ENCODE results near the gene RAB3B.
A peak's percentile ranks its signal among the peaks of the same experiment; 100 is the strongest.

Gene RAB3B

DNA sequence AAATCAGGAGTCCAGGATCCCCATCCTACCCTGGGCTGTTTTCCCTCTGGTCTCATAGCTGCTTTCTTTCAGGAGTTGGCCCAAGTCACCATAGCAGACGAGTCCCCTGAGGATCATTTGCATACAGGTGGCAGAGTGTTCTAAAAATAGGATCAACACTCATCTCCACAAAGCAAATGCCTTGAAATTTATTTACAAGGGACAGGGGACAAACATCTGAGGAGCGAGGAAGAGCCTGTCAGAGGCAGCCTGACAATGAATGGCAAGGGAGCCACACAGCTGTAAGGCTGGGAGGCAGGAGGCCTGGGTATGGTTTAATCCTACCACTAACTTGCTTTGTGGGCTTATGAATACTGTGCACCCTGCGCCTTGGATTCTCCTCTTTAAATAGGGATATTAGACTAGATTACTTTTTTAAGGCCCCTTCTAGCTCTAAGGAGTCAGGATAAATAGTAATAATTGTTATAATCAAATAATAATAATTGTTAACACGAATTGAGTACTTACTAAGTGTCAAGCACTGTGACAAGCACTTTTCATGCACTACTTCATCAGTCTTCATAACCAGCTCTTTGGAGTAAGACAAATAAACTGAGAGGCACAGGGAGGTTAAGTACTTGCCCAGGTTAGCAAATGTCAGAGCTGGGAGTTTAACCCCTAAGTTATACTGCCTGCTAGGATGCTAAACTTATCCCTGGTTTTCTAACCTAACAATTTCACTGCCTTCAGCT is 34.5 kb downstream of the RAB3B start:
- DNase-seq: no peak

DNA sequence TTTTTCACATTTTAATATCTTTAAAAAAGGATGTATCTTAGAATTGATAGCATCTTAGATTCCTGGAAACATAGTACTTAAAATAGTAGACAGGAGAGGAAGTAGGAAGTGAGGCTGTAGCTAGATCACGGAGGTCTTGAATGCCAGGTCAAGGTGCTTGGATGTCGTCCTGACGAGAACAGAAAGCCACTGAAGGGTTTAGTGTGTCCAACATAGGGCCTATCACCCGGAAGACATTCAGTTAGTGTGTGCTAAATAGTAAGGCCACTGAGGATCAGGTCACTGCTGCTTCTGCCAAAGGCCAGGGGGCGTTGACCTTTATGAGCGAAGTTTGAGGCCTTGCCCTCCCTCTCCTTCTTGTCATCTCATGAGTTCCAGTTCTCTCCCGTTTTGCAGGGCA is 35.7 kb downstream of the RAB3B start:
- no peak for DNase-seq

DNA sequence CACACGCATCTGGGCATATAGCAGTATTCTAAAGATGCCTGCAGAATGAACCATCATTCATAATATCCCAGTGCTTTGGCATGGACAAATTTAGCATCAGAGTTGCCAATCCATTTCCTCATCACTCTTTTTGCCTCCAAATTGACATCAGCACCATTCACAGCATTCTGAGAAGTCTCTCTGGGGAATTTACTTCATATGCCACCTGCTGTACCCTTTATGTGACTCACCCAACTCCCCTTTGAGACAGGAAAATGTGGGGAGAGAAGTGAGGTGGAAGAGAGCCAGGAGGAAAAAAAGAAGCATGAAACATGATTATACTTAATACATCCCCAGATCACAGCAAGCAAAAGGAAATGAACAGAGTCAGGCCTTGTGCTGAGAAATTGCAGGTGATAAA is 37.4 kb downstream of the RAB3B start:
- DNase-seq: no peak

- DNase-seq: no peak
Observed at GRCh38 chr1:51952638-51953037, 37.9 kb downstream of the RAB3B start.

- no peak for DNase-seq
Observed at GRCh38 chr1:51950701-51951100, 39.8 kb downstream of the RAB3B start.

DNA sequence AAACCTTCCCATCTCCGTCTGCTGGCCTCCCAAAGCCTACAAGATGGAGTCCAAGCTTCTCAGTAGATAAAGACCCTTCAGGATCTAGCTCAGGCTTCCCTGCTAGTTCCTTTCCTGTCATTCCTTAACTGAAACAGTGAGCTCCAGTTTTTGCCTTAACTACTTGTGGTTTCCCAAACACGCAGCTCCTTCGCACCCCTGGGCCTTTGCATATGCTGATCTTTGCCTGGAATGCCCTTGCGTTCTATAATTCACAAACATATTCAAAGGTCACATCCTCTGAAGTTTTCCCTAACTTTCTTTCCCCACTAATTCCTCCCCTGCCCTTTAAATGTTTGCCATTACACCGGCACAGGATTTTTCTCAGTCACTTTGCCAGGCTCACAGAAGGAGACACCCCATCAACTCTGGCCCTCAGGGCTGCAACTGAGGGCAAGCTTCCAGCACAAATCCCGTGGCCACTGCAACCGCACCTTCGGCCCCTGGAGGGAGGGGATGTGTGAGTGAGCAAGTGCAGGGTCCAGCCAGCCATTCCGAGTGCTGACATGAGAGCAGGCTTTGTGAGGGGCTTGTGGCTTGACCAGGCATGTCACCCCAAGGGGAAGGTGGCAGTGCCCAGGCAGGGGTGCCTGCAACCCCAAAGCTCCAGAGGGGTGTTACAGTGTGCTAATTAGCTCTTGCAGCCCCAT is 41.3 kb downstream of the RAB3B start:
- no peak for DNase-seq

- DNase-seq: no peak
Observed at GRCh38 chr1:51948491-51948915, 42.0 kb downstream of the RAB3B start.

GRCh38 chr1:51946300-51946699 is 44.2 kb downstream of the RAB3B start:
- DNase-seq: no peak

- DNase-seq: no peak
Observed at GRCh38 chr1:51945591-51945990, 44.9 kb downstream of the RAB3B start.

DNA sequence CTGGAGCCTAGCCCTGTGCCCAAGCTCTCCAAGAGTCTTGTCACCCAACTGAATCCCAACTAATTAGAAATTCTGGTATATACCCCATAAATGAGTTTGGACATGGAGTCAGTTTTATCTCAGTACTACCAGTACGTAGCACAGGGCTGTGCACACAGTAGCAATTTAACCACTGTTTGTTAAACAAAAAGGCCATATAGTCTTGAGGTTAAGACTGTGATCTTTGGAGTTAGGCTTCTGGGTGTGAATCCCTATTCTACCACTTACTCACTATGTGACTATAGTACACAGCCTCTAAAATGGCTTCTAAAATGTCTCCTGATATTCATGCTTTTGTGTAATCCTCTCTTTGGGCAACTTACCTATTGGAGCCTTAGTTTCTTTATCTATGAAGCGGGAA is 48.2 kb downstream of the RAB3B start:
- DNase-seq: no peak

- DNase-seq: no peak
Observed at GRCh38 chr1:51941528-51941927, 49.0 kb downstream of the RAB3B start.

DNA sequence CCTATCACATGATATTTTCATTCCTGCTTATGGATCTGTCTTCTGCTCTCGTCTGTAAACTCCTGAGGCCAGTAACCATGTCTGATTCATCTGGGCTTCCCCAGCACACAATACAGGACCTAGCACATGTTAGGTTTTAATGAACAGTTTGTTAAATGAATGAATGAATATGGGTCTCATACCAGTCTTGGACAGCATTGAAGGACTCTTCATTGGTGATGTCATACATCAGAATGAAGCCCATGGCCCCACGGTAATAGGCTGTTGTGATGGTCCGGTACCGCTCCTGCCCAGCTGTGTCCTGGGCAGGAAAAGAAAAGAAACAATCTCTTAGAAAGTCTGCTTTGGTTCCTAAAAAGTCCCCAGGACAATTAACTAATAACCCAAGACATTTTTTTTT is 53.4 kb downstream of the RAB3B start:
- DNase-seq: no peak

DNA sequence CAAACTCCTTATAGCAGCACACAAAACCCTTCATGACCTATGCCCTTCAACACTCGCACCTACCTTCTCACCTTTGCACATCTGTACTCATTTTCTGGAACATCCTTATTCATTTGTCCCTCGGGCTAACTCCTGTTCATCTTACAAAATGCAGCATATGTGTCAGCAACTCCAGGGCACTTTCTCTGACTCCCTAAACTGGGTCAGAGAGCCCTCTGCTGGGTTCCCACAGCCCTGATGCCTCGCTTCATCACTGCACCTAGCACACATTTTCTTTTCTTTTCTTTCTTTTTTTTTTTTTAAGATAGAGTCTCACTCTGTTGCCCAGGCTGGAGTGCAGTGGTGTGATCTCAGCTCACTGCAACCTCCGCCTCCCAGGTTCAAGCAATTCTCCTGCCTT is 54.0 kb downstream of the RAB3B start:
- no peak for DNase-seq

GRCh38 chr1:51933344-51933743 is 57.2 kb downstream of the RAB3B start:
- DNase-seq: no peak

DNA sequence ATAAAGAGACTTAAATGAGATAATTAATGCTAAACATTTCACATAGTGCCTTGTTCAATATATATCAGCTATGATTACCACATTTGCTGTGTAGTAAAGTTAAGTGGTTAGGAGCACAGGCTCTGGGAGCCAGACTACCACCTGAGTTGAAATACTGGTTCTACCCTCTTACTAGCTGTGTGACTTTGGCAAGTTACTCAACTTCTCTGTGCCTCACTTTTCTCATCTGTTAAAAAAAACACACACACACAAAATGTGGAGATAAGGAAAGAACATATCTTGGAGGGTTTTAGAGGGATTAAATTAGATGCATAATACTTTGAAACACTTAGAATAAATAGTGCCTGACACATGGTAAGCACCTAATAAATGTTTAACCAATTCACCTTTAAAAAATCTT is 60.2 kb downstream of the RAB3B start:
- DNase-seq: no peak

DNA sequence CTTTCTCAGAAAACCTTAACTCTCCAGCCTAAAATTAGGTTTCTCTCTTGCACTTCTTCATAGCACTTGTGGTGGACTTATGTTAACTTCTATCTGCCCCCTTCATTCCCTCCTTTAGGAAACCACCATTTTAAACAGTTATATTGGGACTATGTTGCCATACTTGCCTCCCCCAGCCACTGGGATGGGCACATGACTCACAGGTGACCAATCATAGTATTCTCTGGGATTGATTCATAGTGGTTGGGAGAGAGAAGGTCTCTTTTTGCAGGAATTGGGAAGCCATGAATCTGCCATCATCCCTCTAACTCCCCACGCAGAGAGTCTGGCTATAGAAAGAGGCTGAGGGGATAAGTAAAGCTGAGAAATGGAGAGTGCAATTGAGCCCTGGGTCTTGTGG is 61.6 kb downstream of the RAB3B start:
- DNase-seq: no peak

GRCh38 chr1:51927029-51927428 is 63.5 kb downstream of the RAB3B start:
- DNase-seq: no peak

DNA sequence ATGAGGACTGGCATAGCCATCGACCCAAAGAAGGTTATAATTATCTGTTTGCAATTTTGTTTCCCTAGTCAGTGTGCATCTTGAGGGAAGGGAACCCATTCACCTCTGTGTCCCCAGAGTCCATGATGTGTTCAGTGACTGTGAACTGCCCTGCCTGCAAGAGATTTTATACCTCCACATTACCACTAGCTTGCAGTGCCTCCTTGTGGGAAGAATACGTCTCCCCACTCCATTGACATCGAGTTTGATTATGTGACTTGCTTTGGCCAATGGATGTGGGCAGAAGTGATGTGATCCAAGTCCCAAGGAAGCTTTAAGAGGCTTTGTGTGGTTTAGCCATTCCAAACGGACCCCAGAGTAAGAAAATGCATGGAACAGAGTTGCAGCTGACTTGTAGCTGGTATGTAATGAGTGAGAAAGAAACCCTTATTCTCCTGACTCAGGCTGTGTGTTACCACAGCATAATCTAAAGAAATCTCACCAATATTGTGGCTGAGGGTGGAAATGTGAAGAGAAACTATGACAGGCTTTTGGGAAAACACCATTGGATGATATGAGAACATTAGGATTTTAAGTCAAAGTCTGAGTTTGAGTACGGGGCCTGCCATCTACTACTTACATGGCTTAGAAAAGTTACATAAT is 64.2 kb downstream of the RAB3B start:
- no peak for DNase-seq

DNA sequence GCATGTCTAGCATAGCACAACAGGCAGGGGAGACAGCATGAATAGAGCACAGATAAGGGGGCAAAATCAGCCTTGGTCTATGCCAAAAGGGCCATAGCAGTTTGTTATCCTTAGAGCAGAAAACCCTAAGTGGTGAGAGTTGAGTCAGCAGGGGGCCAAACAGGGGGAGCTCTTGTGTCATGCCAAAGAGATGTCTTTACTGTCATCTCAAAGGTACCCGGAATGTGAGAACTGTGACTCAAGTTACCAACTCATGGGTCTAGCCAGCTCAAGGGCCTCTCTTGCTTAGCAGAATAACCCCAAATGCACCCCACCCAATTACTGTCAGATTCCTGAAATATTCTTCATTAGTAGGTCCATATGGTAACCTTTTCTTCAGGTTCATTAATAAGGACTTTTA is 66.0 kb downstream of the RAB3B start:
- DNase-seq: peak; percentile 14 to 16

DNA sequence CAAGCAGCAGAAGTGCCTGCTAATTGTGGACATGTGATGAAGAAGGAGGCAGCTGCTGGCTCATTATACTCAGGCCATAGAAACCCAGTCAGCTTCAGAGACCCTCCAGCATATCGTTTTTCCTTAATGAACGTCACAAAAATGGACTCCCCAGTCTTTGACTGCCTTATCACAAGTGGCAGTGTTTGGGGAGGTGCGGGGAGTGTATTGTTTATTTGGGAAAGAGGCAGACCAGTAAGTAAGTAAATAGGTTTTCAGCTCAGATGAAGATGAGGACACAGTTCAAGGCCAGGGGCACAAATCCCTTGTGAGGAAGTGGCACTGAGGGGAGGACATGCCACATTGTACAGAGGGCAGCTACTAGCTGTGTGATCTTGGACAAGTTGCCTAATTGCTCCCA is 68.5 kb downstream of the RAB3B start:
- no peak for DNase-seq

DNA sequence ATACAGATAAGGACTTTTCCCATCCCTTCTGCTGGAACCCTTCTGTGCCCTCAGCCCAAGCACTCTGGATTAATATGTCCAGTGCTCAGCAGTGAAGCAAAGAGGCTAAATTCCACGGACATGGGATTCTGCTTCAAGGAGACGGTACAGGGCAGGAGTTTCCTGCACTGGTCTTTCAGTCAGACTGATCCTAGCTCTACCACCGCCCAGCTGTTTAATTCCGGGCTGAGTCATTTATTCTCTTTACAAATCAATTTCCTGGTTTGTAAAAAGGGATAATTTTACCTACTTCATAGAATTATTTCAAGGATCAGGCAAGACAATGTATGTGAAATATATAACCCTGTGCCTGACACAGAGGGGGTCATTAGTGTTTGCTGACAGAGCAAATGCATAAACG is 70.4 kb downstream of the RAB3B start:
- no peak for DNase-seq

DNA sequence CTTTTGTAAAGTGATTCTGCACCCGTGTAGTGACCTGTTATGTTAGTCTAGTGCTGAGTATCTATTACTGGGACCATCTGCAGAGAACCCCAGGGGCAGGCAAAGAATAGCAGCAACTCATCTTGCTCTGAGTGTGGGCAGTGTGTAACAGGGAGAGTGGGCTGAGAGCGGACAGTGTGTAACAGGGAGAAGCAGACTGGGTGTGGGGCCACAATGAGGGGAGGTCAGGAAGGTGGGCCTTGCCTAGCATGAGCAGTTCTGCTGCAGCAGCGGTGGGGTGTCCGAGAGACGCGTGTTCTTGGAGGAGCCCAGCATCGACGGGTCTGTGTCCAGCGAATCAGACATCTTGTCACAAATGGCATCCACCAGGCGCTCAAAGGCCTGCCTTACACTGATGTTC is 70.8 kb downstream of the RAB3B start:
- DNase-seq: no peak

GRCh38 chr1:51916587-51917405 is 73.7 kb downstream of the RAB3B start:
- no peak for DNase-seq

All from stimulated activated CD4-positive, alpha-beta T cell treated with anti-CD3 and anti-CD28 coated beads, Interleukin-2, amount 100 ng/mL, for 48 hours (primary cell).